Mesothelial cell of epicardium (in vitro differentiated cells): Measurements from ENCODE around the gene GOLGA1. TPM values are rescaled to one million over a fixed set of nuclear protein-coding genes. Genes with fewer than 3 reads are reported as not detected.
"Not testable (repeated sequence)": the region's sequence is repeated elsewhere in the genome, so short reads cannot be mapped to it uniquely, and the experiment has no call there.

Source experiments
- DNase-seq, 2 experiments: peaks; one replicate each; pipeline ENCODE4 v3.0.0; 2021; ENCODE audit warnings: low spot score in 2 of 2; ENCODE audit not compliant: unreplicated experiment in 2 of 2
- H3K27ac Mint-ChIP-seq: 2 replicates; pipeline ENCODE4 v1.8.0; 2021; ENCODE audit warnings: mixed read lengths
- H3K27me3 Mint-ChIP-seq: 2 replicates; pipeline ENCODE4 v1.8.0; 2021; ENCODE audit warnings: low read depth, mixed read lengths
- H3K36me3 Mint-ChIP-seq: 2 replicates; pipeline ENCODE4 v1.8.0; 2021; ENCODE audit warnings: mixed read lengths
- H3K4me1 Mint-ChIP-seq: 2 replicates; pipeline ENCODE4 v1.8.0; 2021; ENCODE audit warnings: mixed read lengths
- H3K4me3 Mint-ChIP-seq: 2 replicates; pipeline ENCODE4 v1.8.0; 2021; ENCODE audit warnings: mild to moderate bottlenecking, moderate library complexity, mixed read lengths
- H3K9me3 Mint-ChIP-seq: 2 replicates; pipeline ENCODE4 v1.8.0; 2021; ENCODE audit warnings: mixed read lengths
- total RNA-seq: library from RNA; stranded (reverse); gene quantifications from 3 replicates; pipeline ENCODE4 v1.2.1, GENCODE V29; 2021
- TF ChIP-seq, protein P1 (sequence below): fragments of 200-600 bp; sonication (generic); IDR thresholded peaks from one replicate; pipeline ENCODE4 v1.5.0; 2021; ENCODE audit warnings: antibody characterized with exemption; ENCODE audit not compliant: unreplicated experiment

Gene GOLGA1
- total RNA-seq, 1 donor from 2014 or later, result 23.6 TPM

DNA sequence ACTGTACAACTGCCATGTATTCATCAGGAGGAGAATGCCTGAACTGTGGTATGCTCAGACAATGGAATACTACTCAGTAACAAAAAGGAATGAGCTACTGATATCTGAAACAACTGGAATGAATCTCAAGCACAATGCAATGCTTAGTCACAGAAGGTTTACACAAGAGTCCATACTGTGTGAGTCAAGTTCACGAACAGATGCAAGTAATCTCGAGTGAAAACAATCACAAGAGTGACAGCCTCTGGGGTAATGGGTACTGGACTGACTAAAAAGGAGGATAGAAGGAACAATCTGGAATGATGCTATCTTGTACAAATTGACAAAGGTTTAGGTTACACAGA lies 19.5 kb upstream of the GOLGA1 start:
- H3K4me1 Mint-ChIP-seq, result peaks cover 2% of the 10 kb centered on the region
- peaks cover 4% of the 10 kb centered on the region for H3K9me3 Mint-ChIP-seq
- DNase-seq, result no peak
- TF ChIP-seq, protein P1, sequence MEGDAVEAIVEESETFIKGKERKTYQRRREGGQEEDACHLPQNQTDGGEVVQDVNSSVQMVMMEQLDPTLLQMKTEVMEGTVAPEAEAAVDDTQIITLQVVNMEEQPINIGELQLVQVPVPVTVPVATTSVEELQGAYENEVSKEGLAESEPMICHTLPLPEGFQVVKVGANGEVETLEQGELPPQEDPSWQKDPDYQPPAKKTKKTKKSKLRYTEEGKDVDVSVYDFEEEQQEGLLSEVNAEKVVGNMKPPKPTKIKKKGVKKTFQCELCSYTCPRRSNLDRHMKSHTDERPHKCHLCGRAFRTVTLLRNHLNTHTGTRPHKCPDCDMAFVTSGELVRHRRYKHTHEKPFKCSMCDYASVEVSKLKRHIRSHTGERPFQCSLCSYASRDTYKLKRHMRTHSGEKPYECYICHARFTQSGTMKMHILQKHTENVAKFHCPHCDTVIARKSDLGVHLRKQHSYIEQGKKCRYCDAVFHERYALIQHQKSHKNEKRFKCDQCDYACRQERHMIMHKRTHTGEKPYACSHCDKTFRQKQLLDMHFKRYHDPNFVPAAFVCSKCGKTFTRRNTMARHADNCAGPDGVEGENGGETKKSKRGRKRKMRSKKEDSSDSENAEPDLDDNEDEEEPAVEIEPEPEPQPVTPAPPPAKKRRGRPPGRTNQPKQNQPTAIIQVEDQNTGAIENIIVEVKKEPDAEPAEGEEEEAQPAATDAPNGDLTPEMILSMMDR, result no peak
- H3K27me3 Mint-ChIP-seq, result no peaks in the 10 kb centered on the region
- H3K4me3 Mint-ChIP-seq, result no peak overlapping the region
- H3K27ac Mint-ChIP-seq, result no peak overlapping the region
- H3K36me3 Mint-ChIP-seq, result peaks cover 13% of the 10 kb centered on the region

DNA sequence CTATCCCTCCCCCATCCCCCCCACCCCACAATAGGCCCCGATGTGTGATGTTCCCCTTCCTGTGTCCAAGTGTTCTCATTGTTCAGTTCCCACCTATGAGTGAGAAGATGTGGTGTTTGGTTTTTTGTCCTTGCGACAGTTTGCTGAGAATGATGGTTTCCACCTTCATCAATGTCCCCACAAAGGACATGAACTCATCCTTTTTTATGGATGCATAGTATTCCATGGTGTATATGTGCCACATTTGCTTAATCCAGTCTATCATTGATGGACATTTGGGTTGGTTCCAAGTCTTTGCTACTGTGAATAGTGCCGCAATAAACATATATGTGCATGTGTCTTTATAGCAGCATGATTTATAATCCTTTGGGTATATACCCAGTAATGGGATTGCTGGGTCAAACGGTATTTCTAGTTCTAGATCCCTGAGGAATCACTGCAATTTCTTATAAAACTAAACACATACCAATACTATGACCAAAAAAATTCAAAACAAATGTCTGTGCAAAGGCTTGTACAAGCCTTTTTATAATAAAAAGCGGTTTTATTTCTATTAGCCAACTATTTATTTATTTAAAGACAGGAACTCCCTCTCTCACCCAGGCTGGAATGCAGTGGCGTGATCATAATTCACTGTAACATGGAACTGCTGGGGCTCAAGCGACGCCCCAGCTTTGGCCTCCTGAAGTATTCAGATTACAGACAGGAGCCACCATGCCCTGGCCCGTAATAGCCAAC lies 19.0 kb upstream of the GOLGA1 start:
- H3K27me3 Mint-ChIP-seq, H3K4me3 Mint-ChIP-seq, H3K4me1 Mint-ChIP-seq, H3K9me3 Mint-ChIP-seq, H3K27ac Mint-ChIP-seq, DNase-seq: not testable (repeated sequence)
- peaks cover 13% of the 10 kb centered on the region for H3K36me3 Mint-ChIP-seq

DNA sequence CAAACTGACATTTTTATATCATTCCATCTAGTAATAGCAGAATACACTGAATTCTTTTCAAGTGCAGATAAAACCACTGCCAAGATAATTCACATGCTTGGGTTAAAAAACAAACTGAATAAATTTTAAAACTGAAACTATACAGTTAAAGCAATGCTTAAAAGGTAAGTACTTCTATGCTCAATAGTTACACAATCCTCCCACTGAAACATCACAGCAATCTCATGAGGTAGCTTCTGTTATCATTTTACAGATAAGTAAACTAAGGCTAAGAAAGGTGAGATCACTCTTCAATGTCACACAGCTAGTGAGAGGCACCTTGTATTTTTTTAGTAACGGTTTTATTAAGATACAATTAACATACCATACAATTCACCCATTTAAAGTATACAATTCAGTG lies 13.4 kb upstream of the GOLGA1 start:
- H3K4me3 Mint-ChIP-seq, result no peak overlapping the region
- TF ChIP-seq, protein P1, result no peak
- no peaks in the 10 kb centered on the region for H3K9me3 Mint-ChIP-seq
- H3K27ac Mint-ChIP-seq, result no peak overlapping the region
- H3K4me1 Mint-ChIP-seq, result no peaks in the 10 kb centered on the region
- no peak for DNase-seq
- peaks cover 12% of the 10 kb centered on the region for H3K36me3 Mint-ChIP-seq
- no peaks in the 10 kb centered on the region for H3K27me3 Mint-ChIP-seq

DNA sequence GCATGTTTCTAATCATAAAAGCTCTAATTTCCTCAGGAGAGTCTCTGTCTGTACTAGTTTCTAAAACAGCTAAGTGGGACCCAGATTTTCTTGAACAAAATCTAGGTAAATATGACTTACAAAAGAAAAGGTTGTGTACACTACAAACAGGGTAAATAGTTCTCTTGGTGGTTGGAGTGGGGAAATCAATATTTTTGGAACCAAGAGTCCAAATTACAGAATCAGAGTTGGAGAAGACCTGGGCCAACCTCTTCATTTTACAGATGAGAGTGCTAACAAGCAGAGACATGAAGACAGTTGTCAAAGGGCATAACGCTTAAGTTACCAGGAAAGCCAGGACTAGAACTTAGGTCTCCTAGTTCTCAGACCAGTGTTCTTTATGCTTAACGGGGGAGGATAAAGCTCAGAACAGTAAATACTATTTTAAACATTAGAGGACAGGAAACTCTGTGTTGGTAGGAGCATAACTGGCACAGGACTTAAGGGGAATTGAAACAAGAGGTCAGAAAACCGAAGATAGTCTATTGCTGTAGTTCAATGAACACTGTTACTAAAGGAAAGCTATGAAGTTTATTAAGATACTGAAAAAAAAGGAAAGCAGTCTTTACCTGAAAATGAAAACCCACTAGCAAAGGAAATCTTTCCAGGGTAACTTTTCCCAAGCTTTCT lies 9.3 kb upstream of the GOLGA1 start:
- Mint-ChIP-seq H3K27ac (no peak overlapping the region), H3K9me3 (no peaks in the 10 kb centered on the region), H3K4me1 (no peaks in the 10 kb centered on the region), H3K27me3 (no peaks in the 10 kb centered on the region), H3K4me3 (no peak overlapping the region), H3K36me3 (peaks cover 10% of the 10 kb centered on the region)
- TF ChIP-seq, protein P1, result no peak
- no peak for DNase-seq

DNA sequence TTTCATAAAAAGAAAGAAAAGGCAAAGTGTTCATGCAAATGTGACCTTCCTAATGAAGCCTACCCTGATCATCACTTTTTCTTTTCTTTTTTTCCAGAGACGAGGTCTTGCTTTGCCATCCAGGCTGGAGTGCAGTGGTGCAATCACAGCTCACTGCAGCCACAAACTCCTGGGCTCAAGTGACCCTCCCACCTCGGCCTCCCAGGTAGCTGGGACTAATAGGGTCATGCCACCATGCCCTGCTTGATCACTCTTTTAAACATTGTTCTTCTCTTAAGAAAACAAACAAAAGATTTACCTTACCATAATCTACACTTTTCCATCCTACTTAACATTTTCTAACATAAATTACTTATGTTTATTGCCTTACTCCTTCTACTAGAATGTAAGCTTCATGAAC lies 8.5 kb upstream of the GOLGA1 start:
- no peak overlapping the region for H3K27ac Mint-ChIP-seq
- H3K4me3 Mint-ChIP-seq, result no peak overlapping the region
- H3K27me3 Mint-ChIP-seq, result no peaks in the 10 kb centered on the region
- no peaks in the 10 kb centered on the region for H3K9me3 Mint-ChIP-seq
- TF ChIP-seq, protein P1, result no peak
- DNase-seq, result no peak
- H3K4me1 Mint-ChIP-seq, result no peaks in the 10 kb centered on the region
- peaks cover 10% of the 10 kb centered on the region for H3K36me3 Mint-ChIP-seq

- Mint-ChIP-seq H3K9me3 (no peaks in the 10 kb centered on the region), H3K27ac (no peak overlapping the region), H3K4me3 (no peak overlapping the region), H3K36me3 (peaks cover 9% of the 10 kb centered on the region), H3K4me1 (no peaks in the 10 kb centered on the region), H3K27me3 (no peaks in the 10 kb centered on the region)
- TF ChIP-seq, protein P1, result no peak
- DNase-seq, result no peak
These were observed 7.0 kb upstream of the GOLGA1 start for GRCh38 chr9:124947727-124948391.
